Measurements from ENCODE around the gene TIPRL.
A peak's percentile ranks its signal among the peaks of the same experiment; 100 is the strongest.

The TIPRL gene

GRCh38 chr1:168218658-168219057, 39.9 kb downstream of the TIPRL start:
- DNase-seq = no peak

- peak; percentile 38 for DNase-seq
These were observed 41.7 kb downstream of the TIPRL start for GRCh38 chr1:168220470-168220871.

DNA sequence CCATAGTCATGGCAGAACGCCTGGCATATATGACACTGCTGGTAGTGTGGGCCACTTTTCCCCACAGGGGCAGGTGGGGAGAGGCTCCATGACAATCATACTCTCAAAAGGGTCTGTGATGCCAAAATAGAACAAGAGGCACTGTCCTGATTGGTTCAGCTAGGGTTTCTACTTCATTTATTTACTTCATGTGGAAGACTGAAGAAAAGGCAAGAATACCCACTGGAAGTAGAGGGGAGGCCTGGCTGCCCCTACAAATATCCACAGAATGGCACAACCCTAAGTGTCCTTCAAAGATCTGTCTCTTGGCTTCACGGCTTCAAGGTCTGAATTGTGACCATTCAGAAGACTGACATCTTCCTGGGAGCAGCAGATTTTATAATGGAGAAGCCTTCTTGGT, 42.5 kb downstream of the TIPRL start:
- DNase-seq = no peak

- DNase-seq = no peak
These were observed 44.5 kb downstream of the TIPRL start for GRCh38 chr1:168223261-168223660.

DNA sequence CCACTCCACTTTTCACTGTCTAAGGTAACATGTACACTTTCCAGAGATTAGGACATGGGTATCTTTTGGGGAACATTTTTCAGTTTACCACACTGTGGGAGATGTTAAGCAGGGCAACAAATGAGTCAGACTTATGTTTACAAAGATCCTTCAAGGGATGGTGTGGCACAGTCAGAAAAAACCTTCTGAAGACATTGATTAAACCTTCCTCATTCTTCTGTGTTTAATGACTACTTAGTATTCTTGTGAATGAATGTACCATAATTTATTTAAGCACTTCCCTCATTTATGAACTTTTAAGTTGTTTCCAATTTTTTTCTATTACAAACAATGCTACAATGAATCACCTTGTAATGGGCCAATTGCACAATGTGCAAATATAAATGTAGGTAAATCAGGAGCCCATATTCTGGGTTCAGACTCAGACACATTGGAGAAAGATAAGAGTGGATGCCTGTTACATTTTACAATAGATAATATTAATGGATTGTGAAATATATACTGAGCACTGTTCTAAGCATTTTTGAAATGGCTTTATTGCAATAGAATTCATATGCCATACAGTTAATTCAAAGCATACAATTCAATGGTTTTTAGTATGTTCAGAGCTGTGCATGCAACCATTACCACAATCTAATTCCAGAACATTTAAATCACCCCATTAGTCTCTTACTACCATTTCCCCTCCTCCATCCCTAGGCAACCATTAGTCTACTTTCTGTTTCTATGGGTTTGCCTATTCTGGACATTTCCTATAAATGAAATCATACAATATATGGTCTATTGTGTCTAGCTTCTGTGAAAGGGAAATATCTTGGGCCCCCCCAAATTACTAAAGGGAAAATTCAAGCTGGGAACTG, 45.1 kb downstream of the TIPRL start:
- peak; percentile 54 for DNase-seq

DNA sequence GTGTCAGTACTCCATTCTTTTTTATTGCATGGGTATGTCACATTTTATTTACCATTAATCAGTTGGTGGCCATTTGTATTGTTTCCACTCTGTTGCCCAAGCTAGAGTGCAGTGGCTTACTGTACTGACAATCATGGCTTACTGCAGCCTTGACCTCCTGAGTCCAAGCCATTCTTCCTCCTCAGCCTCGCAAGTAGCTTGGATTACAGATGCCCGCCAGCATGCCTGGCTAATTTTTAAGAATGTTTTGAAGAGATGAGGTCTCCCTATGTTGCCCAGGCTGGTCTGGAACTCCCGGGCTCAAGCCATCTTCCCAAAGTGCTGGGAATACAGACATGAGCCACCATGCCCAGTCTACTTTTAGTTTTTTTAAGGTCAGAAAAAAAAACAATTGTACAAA, 46.2 kb downstream of the TIPRL start:
- no peak for DNase-seq

GRCh38 chr1:168225476-168226190, 46.9 kb downstream of the TIPRL start, which contains the start of gene SFT2D2:
Gene SFT2D2 (plus strand): TSS chr1:168226004. CDS start chr1:168226080, 76 bp downstream.
- DNase-seq = peak; percentile 86

GRCh38 chr1:168227620-168228019, 48.9 kb downstream of the TIPRL start:
- no peak for DNase-seq

DNA sequence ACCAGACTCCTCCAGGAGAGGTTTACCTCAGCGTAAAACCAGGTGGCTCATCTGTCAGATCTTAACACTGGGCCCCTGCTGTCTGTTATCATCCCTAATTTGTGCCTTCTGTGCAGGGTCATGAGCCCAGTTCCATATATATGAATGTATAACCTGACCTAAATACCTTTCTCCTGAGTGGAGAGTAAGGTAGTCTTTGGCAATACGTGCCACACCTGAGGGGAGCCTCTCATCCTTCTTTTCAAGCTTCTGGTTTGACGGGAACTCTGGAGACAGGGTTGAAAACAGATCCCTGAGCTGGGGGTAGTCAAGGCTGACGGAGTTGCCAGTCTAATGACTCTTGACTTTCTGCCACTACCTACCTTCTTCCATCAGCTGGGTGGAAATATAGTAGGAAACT, 51.1 kb downstream of the TIPRL start:
- DNase-seq = no peak

DNA sequence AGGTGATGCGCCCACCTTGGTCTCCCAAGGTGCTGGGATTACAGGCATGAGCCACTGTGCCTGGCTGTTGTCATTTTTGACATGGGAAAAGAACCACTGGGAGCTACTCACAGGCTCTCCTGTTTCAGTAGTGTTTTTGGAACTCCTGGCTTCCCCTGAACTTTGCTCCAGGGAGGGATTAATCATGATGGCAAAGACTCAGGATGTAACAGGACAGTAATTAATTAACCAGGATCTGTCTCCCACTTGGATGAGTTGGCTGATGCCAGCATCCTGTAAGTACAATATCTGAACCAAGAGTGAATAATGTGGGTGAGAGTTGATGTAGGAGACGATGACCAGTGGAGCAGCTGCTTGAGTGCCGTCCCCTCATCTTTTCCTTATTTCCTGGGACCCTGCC, 51.9 kb downstream of the TIPRL start:
- no peak for DNase-seq

GRCh38 chr1:168234846-168235547, 56.2 kb downstream of the TIPRL start:
- peak; percentile 28 for DNase-seq

DNA sequence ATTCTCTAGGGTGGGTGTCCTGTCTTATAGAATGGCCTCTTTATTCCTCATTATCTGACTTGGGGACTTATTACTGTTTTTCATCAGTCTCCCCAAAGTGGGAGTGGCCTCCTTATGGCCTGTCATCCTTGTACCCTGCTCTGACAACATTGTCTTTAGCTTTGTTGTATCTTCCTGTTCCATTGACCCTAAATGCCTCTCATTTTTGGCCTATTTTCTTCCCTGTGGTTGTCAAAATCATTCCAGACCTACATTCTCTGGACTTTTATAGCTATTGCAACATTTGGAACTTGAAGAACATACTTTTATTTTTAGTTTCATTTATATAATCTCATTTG, 56.8 kb downstream of the TIPRL start:
- no peak for DNase-seq

DNA sequence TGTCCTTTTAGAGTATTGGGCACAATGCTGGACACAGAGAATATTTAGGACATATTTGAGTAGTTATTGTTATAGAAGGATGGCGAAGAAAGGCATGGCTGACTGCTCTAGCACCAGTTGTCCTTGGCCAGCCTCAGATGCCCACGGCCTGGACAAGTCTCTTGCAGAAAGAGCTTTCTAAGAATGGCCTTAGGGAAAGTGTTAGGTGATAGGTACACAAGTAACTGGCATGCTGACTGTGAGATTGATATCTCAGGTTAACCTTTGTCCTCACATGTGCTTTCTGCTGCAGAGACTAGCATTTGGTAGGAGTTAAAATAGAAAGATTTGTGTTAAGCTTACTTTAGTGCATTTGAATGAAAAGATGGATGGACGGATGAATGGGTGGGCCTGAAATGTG, 57.2 kb downstream of the TIPRL start:
- DNase-seq = no peak

DNA sequence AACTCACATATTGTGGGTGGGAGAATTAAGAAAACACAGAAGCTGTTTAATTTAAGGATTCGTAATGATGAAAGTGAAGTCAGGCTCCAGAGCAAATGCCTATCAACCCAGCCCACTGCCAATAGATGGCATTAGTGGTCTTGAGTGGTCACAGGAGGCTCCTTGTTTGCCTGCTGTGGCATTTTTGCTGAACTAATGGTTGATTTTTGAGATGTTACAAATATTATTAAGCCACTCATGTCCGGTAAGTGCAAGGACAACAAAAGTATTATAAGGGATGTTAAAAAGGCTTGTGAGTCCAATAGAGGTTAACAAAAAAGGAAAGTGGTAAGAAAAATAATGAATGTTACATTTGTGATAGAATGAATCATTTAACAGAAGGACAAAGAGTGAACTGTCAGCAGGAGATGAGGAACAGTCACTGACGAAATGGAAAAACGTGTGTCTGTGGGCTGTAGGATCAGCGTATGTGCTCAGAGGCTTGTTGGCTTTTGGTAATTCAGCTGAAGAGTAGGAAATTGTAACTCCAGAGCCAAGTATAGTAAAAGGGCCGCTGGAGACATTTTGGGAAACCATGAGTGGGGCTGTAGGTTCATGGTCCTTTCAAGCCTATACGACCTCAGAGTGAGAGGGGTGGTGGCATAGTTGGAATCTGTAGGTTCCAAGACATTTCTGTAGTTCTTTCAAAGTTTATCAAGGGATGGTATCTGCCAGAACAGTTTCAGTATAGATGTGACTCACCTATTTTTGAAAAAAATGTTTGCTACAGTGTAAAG, 58.3 kb downstream of the TIPRL start:
- DNase-seq = no peak

GRCh38 chr1:168243198-168243597, 64.4 kb downstream of the TIPRL start:
- DNase-seq = no peak

GRCh38 chr1:168243636-168244212, 65.0 kb downstream of the TIPRL start:
- DNase-seq = no peak

DNA sequence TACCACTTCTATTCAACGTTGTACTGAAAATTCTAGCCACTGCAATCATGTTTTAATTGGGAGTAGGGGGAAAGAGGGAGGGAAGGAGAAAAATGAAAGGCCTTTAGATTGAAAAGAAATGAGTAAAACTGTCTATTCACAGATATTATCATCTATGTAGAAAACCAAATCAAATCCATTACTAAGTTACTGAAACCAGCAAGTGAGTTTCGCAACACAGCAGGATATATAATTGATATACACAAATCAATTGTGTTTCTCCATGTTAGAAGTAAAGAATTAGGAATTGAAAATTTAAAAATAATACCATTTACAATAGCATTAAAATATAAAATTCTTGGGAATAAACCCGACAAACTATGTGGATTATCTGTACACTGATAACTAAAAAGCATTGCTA, 66.3 kb downstream of the TIPRL start:
- DNase-seq = no peak

DNA sequence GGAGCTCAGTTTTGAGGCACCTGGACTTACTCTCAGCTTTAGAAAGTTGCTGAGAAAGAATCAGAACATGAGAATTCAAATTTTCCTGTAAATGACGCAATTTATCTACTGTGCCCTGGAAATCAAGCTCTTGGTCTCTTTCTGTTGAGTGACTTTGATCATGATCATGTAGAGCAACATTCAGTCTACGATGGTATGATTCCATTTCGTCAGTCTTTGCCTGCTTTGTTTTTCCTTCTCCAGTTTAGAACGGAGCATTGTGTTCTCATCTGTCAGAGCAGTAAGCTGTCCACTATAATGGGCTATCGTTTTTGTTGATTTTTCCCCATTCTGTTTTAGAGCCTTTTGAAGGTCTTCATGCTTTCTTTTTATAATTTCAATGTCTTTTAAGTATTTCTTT, 67.7 kb downstream of the TIPRL start:
- DNase-seq = no peak
